ENCODE measurements around the gene PJVK. TPM values are rescaled to one million over a fixed set of nuclear protein-coding genes. Genes with fewer than 3 reads are reported as not detected.

The PJVK gene
- total and polyA plus RNA-seq, 10 of the 15 experiments (the other 5 are each of a cell fraction or from before 2014, with no cell fraction given): 1.8 to 6.8 (median 3.2) TPM

- RAD21 ChIA-PET (ENCODE audit: unreplicated experiment): no interaction called here
- intact Hi-C loops (cut with micrococcal nuclease; ENCODE audit: unreplicated experiment): no loop called here
- Histone ChIP-seq H3K4me2 (ENCODE audit: control insufficient read depth, insufficient read depth) (no peak overlapping the region), H3K36me3 (ENCODE audit: control insufficient read depth in 2 of 2, insufficient read depth in 2 of 2, low read length in 1 of 2) (peaks cover 0 to 4% of the 10 kb centered on the region in 2 experiments; a peak in 2 of 4 replicates), H3K9ac (ENCODE audit: control insufficient read depth, insufficient read depth, low read length) (no peak overlapping the region), H2AFZ (ENCODE audit: control insufficient read depth, low read depth, low read length) (no peak overlapping the region), H3K4me1 (ENCODE audit: control insufficient read depth, insufficient read depth, low read length) (peaks cover 9% of the 10 kb centered on the region), H3K9me3 (replicated peaks; ENCODE audit: control insufficient read depth, insufficient read depth, low read length) (no peaks in the 10 kb centered on the region), H3K27ac (ENCODE audit: control insufficient read depth, insufficient read depth) (no peak overlapping the region), H3K4me3 (no peak overlapping the region), H3K27me3 (replicated peaks in 1 of 2; ENCODE audit: control insufficient read depth in 2 of 2, insufficient read depth in 2 of 2, low read length in 1 of 2) (no peaks in the 10 kb centered on the region), H4K20me1 (ENCODE audit: control insufficient read depth, insufficient read depth) (no peaks in the 10 kb centered on the region), H3K79me2 (ENCODE audit: control insufficient read depth, insufficient read depth, low read length) (peaks cover 28% of the 10 kb centered on the region)
- no peak for DNase-seq (ENCODE audit: low read depth, low spot score)
- 85% methylated on average over 5 of the region's 5 CpGs for WGBS (ENCODE audit: insufficient coverage, insufficient replicate concordance, low lambda C conversion rate, missing lambda C conversion rate)
- POLR2A ChIA-PET: no interaction called here
- no peak for ATAC-seq
- in situ Hi-C loops (cut with MboI): no loop called here
- CTCF ChIA-PET: interaction anchor here (0.6 kb wide), 1 partner anchor 64 kb away, joined by 4 read pairs; no protein-coding TSS in a partner anchor
- TF ChIP-seq POLR2AphosphoS2 (IDR thresholded peaks at IDR 0.05; ENCODE audit: low read depth, low read length): no peak
- no peak for TF ChIP-seq RCOR1 (conservative IDR thresholded peaks at IDR 0.05; ENCODE audit: low read depth, low read length)
- no peak for TF ChIP-seq E4F1 (IDR thresholded peaks at IDR 0.05; ENCODE audit: borderline replicate concordance, partially characterized antibody)
- no peak for TF ChIP-seq RUNX3 (IDR thresholded peaks at IDR 0.05; ENCODE audit: low read length)
- no peak for TF ChIP-seq MEF2A (IDR thresholded peaks at IDR 0.05; ENCODE audit: insufficient read depth, low read depth, low read length)
- no peak for TF ChIP-seq NFYB (IDR thresholded peaks at IDR 0.05; ENCODE audit: insufficient read depth, low read depth, low read length)
- no peak for TF ChIP-seq PAX5 (IDR thresholded peaks at IDR 0.05; ENCODE audit: borderline replicate concordance, low read depth, low read length)
- TF ChIP-seq SUZ12 (IDR thresholded peaks at IDR 0.05; ENCODE audit: unreplicated experiment): no peak
- no peak for TF ChIP-seq ZNF207 (IDR thresholded peaks at IDR 0.05; ENCODE audit: borderline replicate concordance)
- TF ChIP-seq SIN3A (IDR thresholded peaks at IDR 0.05; ENCODE audit: low read depth, low read length): no peak
- TF ChIP-seq SPI1 (IDR thresholded peaks at IDR 0.05; ENCODE audit: borderline replicate concordance, insufficient read depth, low read depth, low read length): no peak
- TF ChIP-seq FOS (IDR thresholded peaks at IDR 0.05; ENCODE audit: borderline replicate concordance, extremely low read depth, insufficient read length): no peak
- no peak for TF ChIP-seq SMARCA5 (IDR thresholded peaks at IDR 0.05)
- no peak for TF ChIP-seq YBX1 (IDR thresholded peaks at IDR 0.05)
- no TSS peak for BruUV-seq (replicated peaks)
- FAIRE-seq: no peak
- SMC1A ChIA-PET (ENCODE audit: uncharacterized antibody, unreplicated experiment): no interaction called here
These were observed 1.7 kb downstream of the PJVK start for GRCh38 chr2:178452870-178453269.
